H1 (cell line): ENCODE measurements around the gene MAP4. TPM values are rescaled to one million over a fixed set of nuclear protein-coding genes. Genes with fewer than 3 reads are reported as not detected.

Source experiments
- CTCF ChIA-PET: fragments of 300-600 bp; sonication (Branson Sonifier 250); formaldehyde crosslinking; loops from one replicate; lab custom pipeline; 2021; ENCODE audit not compliant: partially characterized antibody; lab: Charles Lee
- POLR2A ChIA-PET: fragments of 300-600 bp; sonication (Branson Sonifier 250); formaldehyde crosslinking; loops from one replicate; lab custom pipeline; 2021; ENCODE audit warnings: inconsistent platforms; ENCODE audit not compliant: partially characterized antibody; lab: Charles Lee
- DNase-seq, 2 experiments: peaks; one replicate each; pipeline versions ENCODE4 v3.0.0 to v3.0.0-alpha.2; 2010 to 2022; ENCODE audit warnings: low spot score in 2 of 2, low read depth in 1 of 2, mixed read lengths in 1 of 2
- FAIRE-seq: peaks from 2 replicates; lab custom pipeline; 2011; peaks lifted over from hg19 to GRCh38; lab: Jason Lieb, UNC
- H2AFZ ChIP-seq: 2 replicates; pipeline ENCODE4 v1.8.1; 2012; ENCODE audit warnings: low read length, inconsistent platforms
- H2AK5ac ChIP-seq: 2 replicates; pipeline ENCODE4 v1.6.1; 2013; ENCODE audit warnings: low read depth, low read length
- H2BK120ac ChIP-seq: replicated peaks from 2 replicates; pipeline ENCODE3; 2013; ENCODE audit warnings: low read depth, low read length, inconsistent platforms
- H2BK12ac ChIP-seq: 2 replicates; pipeline ENCODE4 v1.6.1; 2013; ENCODE audit warnings: low read depth, low read length
- H2BK15ac ChIP-seq: 2 replicates; pipeline ENCODE4 v1.6.1; 2013; ENCODE audit warnings: low read length
- H2BK20ac ChIP-seq: 2 replicates; pipeline ENCODE4 v1.6.1; 2013; ENCODE audit warnings: low read length
- H2BK5ac ChIP-seq: 2 replicates; pipeline ENCODE4 v1.6.1; 2013; ENCODE audit warnings: low read depth, low read length
- H3K14ac ChIP-seq: 2 replicates; pipeline ENCODE4 v1.6.1; 2013; ENCODE audit warnings: inconsistent platforms; ENCODE audit not compliant: insufficient read length
- H3K18ac ChIP-seq: 2 replicates; pipeline ENCODE4 v1.6.1; 2013; ENCODE audit warnings: low read length; ENCODE audit errors: extremely low read depth
- H3K23ac ChIP-seq: 2 replicates; pipeline ENCODE4 v1.6.1; 2013; ENCODE audit warnings: inconsistent platforms; ENCODE audit not compliant: insufficient read length
- H3K23me2 ChIP-seq: 2 replicates; pipeline ENCODE4 v1.6.1; 2013; ENCODE audit warnings: low read depth, low read length
- H3K27ac ChIP-seq: 2 replicates; pipeline ENCODE4 v1.6.1; 2011; ENCODE audit warnings: low read depth, low read length, inconsistent platforms
- H3K27me3 ChIP-seq, 4 experiments: replicated peaks in 1 of 4; 1 replicate in 1 of 4; 2 replicates in 3 of 4; pipeline versions ENCODE4 v1.6.1 to v1.8.1; 2011 to 2013; ENCODE audit warnings: low read length in 3 of 4, mild to moderate bottlenecking in 3 of 4, inconsistent platforms in 2 of 4, mixed read lengths in 2 of 4, moderate library complexity in 1 of 4; ENCODE audit not compliant: control insufficient read depth in 3 of 4, insufficient read depth in 3 of 4; ENCODE audit errors: extremely low read depth in 1 of 4
- H3K36me3 ChIP-seq, 4 experiments: 2 replicates each; pipeline versions ENCODE4 v1.6.1 to v1.8.1; 2011 to 2013; ENCODE audit warnings: mild to moderate bottlenecking in 4 of 4, low read length in 3 of 4, moderate library complexity in 2 of 4, control low read depth in 1 of 4, inconsistent platforms in 1 of 4; ENCODE audit not compliant: insufficient read depth in 4 of 4, control insufficient read depth in 2 of 4
- H3K4ac ChIP-seq: replicated peaks from 2 replicates; pipeline ENCODE3; 2013; ENCODE audit warnings: low read length, low read depth, mixed read lengths, inconsistent platforms; ENCODE audit not compliant: insufficient read length
- H3K4me1 ChIP-seq, 4 experiments: replicated peaks in 1 of 4; 1 replicate in 1 of 4; 2 replicates in 3 of 4; pipeline versions ENCODE4 v1.6.1 to v1.8.1; 2011 to 2013; ENCODE audit warnings: low read length in 3 of 4, inconsistent platforms in 2 of 4, mixed read lengths in 1 of 4; ENCODE audit not compliant: insufficient read depth in 4 of 4, control insufficient read depth in 3 of 4
- H3K4me2 ChIP-seq, 2 experiments: 2 replicates each; pipeline versions ENCODE4 v1.6.1 to v1.8.1; 2011 to 2013; ENCODE audit warnings: low read depth in 2 of 2, low read length in 2 of 2, control low read depth in 1 of 2, inconsistent platforms in 1 of 2, mild to moderate bottlenecking in 1 of 2; ENCODE audit not compliant: insufficient read depth in 1 of 2
- H3K4me3 ChIP-seq, 4 experiments: fragments of 200-600, 300-600 bp in 1 of 4; sonication (generic), shearing (Covaris generic), sonication (Bioruptor Twin) in 1 of 4; 2 replicates each; pipeline versions ENCODE4 v1.5.1 to v1.8.1; 2011 to 2016; ENCODE audit warnings: low read length in 4 of 4, low read depth in 3 of 4, control low read depth in 2 of 4, inconsistent platforms in 2 of 4, mild to moderate bottlenecking in 2 of 4, mixed read lengths in 1 of 4, moderate library complexity in 1 of 4; ENCODE audit not compliant: insufficient read depth in 2 of 4; ENCODE audit errors: extremely low read depth in 1 of 4
- H3K56ac ChIP-seq: replicated peaks from 2 replicates; pipeline ENCODE3; 2013; ENCODE audit warnings: low read depth, mild to moderate bottlenecking, mixed read lengths, low read length, inconsistent platforms; ENCODE audit not compliant: insufficient read length
- H3K79me1 ChIP-seq: 2 replicates; pipeline ENCODE4 v1.6.1; 2013; ENCODE audit warnings: low read depth, low read length, control low read depth
- H3K79me2 ChIP-seq, 2 experiments: 2 replicates each; pipeline versions ENCODE4 v1.6.1 to v1.8.1; 2012 to 2013; ENCODE audit warnings: low read length in 2 of 2, mild to moderate bottlenecking in 2 of 2, inconsistent platforms in 1 of 2; ENCODE audit not compliant: insufficient read depth in 2 of 2, control insufficient read depth in 1 of 2
- H3K9ac ChIP-seq, 4 experiments: replicated peaks in 1 of 4; 1 replicate in 1 of 4; 2 replicates in 3 of 4; pipeline versions ENCODE4 v1.6.1 to v1.8.1; 2011 to 2013; ENCODE audit warnings: low read depth in 3 of 4, low read length in 3 of 4, control low read depth in 2 of 4, mild to moderate bottlenecking in 2 of 4, moderate library complexity in 2 of 4, inconsistent platforms in 1 of 4; ENCODE audit errors: extremely low read depth in 1 of 4
- H3K9me3 ChIP-seq, 2 experiments: 2 replicates each; pipeline versions ENCODE4 v1.6.1 to v1.8.1; 2012 to 2013; ENCODE audit warnings: mild to moderate bottlenecking in 2 of 2, moderate library complexity in 2 of 2, control low read depth in 1 of 2, inconsistent platforms in 1 of 2, low read depth in 1 of 2, low read length in 1 of 2, mixed read lengths in 1 of 2; ENCODE audit not compliant: insufficient read depth in 2 of 2
- H4K20me1 ChIP-seq, 2 experiments: replicated peaks in 1 of 2; 2 replicates each; pipeline versions ENCODE3 to v1.8.1; 2011 to 2013; ENCODE audit warnings: inconsistent platforms in 2 of 2, low read length in 2 of 2, mild to moderate bottlenecking in 1 of 2; ENCODE audit not compliant: insufficient read depth in 2 of 2, control insufficient read depth in 1 of 2
- H4K5ac ChIP-seq: 2 replicates; pipeline ENCODE4 v1.6.1; 2013; ENCODE audit warnings: low read length, low read depth, mixed read lengths, inconsistent platforms; ENCODE audit not compliant: insufficient read length
- H4K8ac ChIP-seq: 2 replicates; pipeline ENCODE4 v1.8.0; 2013; ENCODE audit warnings: mild to moderate bottlenecking, moderate library complexity, low read length, inconsistent platforms; ENCODE audit not compliant: insufficient read depth; ENCODE audit errors: extremely low read depth
- H4K91ac ChIP-seq: replicated peaks from 2 replicates; pipeline ENCODE3; 2013; ENCODE audit warnings: low read length, mixed read lengths, inconsistent platforms; ENCODE audit not compliant: insufficient read length
- BACH1 ChIP-seq: IDR thresholded peaks from 2 replicates; pipeline ENCODE4 v1.6.1; 2012; ENCODE audit warnings: low read length, improper control_type of control experiment
- CTBP2 ChIP-seq: IDR thresholded peaks from 2 replicates; pipeline ENCODE4 v1.7.0; 2011; ENCODE audit warnings: borderline replicate concordance, mild to moderate bottlenecking, moderate library complexity, mixed read lengths, low read length; ENCODE audit not compliant: insufficient read depth, insufficient read length
- RBBP5 ChIP-seq: IDR thresholded peaks from 2 replicates; pipeline ENCODE4 v1.7.1; 2012; ENCODE audit warnings: low read depth, mild to moderate bottlenecking, inconsistent platforms, low read length, moderate library complexity, borderline replicate concordance
- WGBS, 2 experiments: shearing (Covaris generic) in 1 of 2; methylation state at CpG; one replicate each; pipeline versions ENCODE4 v1.1.6 to v1.1.7; 2013 to 2015; ENCODE audit warnings: low lambda C conversion rate in 2 of 2, mixed read lengths in 2 of 2, inconsistent platforms in 1 of 2, low coverage in 1 of 2, missing lambda C conversion rate in 1 of 2; ENCODE audit not compliant: insufficient replicate concordance in 2 of 2, insufficient coverage in 1 of 2, insufficient read length in 1 of 2; ENCODE audit errors: extremely low coverage in 1 of 2, missing lambda C conversion rate in 1 of 2; 5-methylcytosine and 5-hydroxymethylcytosine counted together
- polyA plus RNA-seq, 7 experiments: library from polyadenylated mRNA; depleted of rRNA in 3 of 7; stranded (reverse) in 5 of 7; unstranded in 2 of 7; fragments of >200 nt in 5 of 7; fragments of 200-250 nt in 2 of 7; gene quantifications; 1 replicate in 5 of 7; 2 replicates in 1 of 7; 4 replicates in 1 of 7; pipeline versions ENCODE4 v1.2.1 to v1.2.3, GENCODE V29; 2011 to 2013; ENCODE audit warnings: missing spikeins in 2 of 7, mixed read lengths in 2 of 7
- total RNA-seq: library from RNA; stranded (reverse); fragmentation: NEBNext Ultra II Directional; extraction: Animal tissue kit (Norgen Biotek cat#: 25700); gene quantifications from 2 replicates; pipeline ENCODE4 v1.2.1, GENCODE V29; 2021

MAP4 gene
- total and polyA plus RNA-seq, 2 of the 8 experiments (the other 6 are each of a cell fraction or from before 2014, with no cell fraction given): 67.0 to 179 TPM

DNA sequence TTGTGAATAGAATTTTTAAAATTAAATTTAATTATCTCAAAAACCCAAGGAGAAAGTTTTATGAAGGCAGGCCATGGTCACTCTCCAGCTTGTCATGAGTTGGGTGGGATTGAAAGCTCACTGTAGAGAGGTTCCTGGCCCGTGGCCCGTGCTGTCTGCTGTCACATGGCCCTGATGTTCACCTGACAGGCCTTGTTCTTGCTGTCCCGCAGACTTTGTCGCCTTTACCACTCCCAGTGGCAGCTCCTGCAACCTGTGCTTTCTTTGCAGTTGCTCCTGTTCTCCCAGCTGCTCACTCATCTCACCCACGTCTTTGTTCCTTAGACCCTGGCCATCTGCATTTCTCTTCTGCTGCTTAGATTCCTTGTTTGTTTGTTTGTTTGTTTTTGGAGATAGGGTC, 177.7 kb downstream of the MAP4 start:
- no peak overlapping the region for H3K14ac ChIP-seq
- no peak for FAIRE-seq
- no peak overlapping the region for H3K18ac ChIP-seq
- peaks cover 12% of the 10 kb centered on the region for H3K79me1 ChIP-seq
- no peak overlapping the region for H4K8ac ChIP-seq
- H3K9me3 ChIP-seq: no peaks in the 10 kb centered on the region
- no peak overlapping the region for H3K4me2 ChIP-seq
- H3K4me3 ChIP-seq: no peak overlapping the region
- H4K91ac ChIP-seq: no peak overlapping the region
- POLR2A ChIA-PET: interaction anchor here (0.9 to 3.4 kb wide), 6 partner anchors 10 to 322 kb away, joined by 3 to 13 read pairs (median 6); no protein-coding TSS in a partner anchor
- H3K36me3 ChIP-seq: peaks cover 11 to 69% (median 29%) of the 10 kb centered on the region in 4 experiments
- no peak overlapping the region for H2BK12ac ChIP-seq
- TF ChIP-seq BACH1 (no peak), CTBP2 (no peak), RBBP5 (no peak)
- TF ChIP-seq, all 59 proteins: peak for 0
- no peak overlapping the region for H3K23ac ChIP-seq
- H4K20me1 ChIP-seq: peaks cover 34 to 37% of the 10 kb centered on the region in 2 experiments
- no peak overlapping the region for H2AFZ ChIP-seq
- no peak overlapping the region for H3K4ac ChIP-seq
- DNase-seq: no peak
- CTCF ChIA-PET: interaction anchor here (1.1 to 8.1 kb wide), 17 partner anchors 8 to 321 kb away, joined by 3 to 59 read pairs (median 8); no protein-coding TSS in a partner anchor
- H3K4me1 ChIP-seq: peaks cover 12 to 25% (median 18%) of the 10 kb centered on the region in 4 experiments
- H3K23me2 ChIP-seq: no peaks in the 10 kb centered on the region
- no peak overlapping the region for H3K9ac ChIP-seq
- H4K5ac ChIP-seq: no peak overlapping the region
- H3K27me3 ChIP-seq: no peaks in the 10 kb centered on the region; a peak in 1 of 7 replicates
- 95% methylated on average over 5 of the region's 5 CpGs; no CpG with 5 or more reads in 1 of the 2 experiments for whole genome bisulfite sequencing, 2 experiments
- peaks cover 0 to 11% of the 10 kb centered on the region in 2 experiments; a peak in 1 of 4 replicates for H3K79me2 ChIP-seq
- no peak overlapping the region for H3K56ac ChIP-seq
- H3K27ac ChIP-seq: no peak overlapping the region
- H2BK20ac ChIP-seq: no peak overlapping the region
- no peak overlapping the region for H2BK5ac ChIP-seq
- no peak overlapping the region for H2AK5ac ChIP-seq
- H2BK15ac ChIP-seq: no peak overlapping the region
- H2BK120ac ChIP-seq: no peak overlapping the region
